HepG2 (cell line): ENCODE results near the gene ZBTB7B. TPM values are rescaled to one million over a fixed set of nuclear protein-coding genes. Genes with fewer than 3 reads are reported as not detected.
A peak's percentile ranks its signal among the peaks of the same experiment; 100 is the strongest.

Experiments used
- NRL ChIP-seq: sonication (generic); formaldehyde crosslinking; IDR thresholded peaks from 2 replicates; pipeline ENCODE4 v1.5.0; 2020; ENCODE audit warnings: missing genetic modification reagents, mild to moderate bottlenecking, moderate library complexity, borderline replicate concordance
- POLR2G ChIP-seq: fragments of 200-400 bp; formaldehyde crosslinking; IDR thresholded peaks from 2 replicates; pipeline ENCODE4 v1.6.1; 2018; ENCODE audit warnings: mild to moderate bottlenecking, low read depth, low read length, moderate library complexity
- PPARG ChIP-seq: conservative IDR thresholded peaks from 2 replicates; pipeline ENCODE4 v1.6.1; 2016; ENCODE audit warnings: missing biosample characterization, missing genetic modification reagents
- PRPF4 ChIP-seq: fragments of 200-400 bp; formaldehyde crosslinking; IDR thresholded peaks from 2 replicates; pipeline ENCODE4 v1.6.1; 2016; ENCODE audit warnings: low read length, low read depth; ENCODE audit not compliant: poor library complexity, severe bottlenecking
- SNAI1 ChIP-seq: sonication (generic); formaldehyde crosslinking; IDR thresholded peaks from 2 replicates; pipeline ENCODE4 v1.5.0; 2020; ENCODE audit warnings: mild to moderate bottlenecking, missing genetic modification reagents, borderline replicate concordance
- ZNF12 ChIP-seq: sonication (generic); formaldehyde crosslinking; IDR thresholded peaks from 2 replicates; pipeline ENCODE4 v1.5.0; 2020; ENCODE audit warnings: missing genetic modification reagents
- ZNF235 ChIP-seq: sonication (generic); formaldehyde crosslinking; IDR thresholded peaks from 2 replicates; pipeline ENCODE4 v1.8.1; 2023; ENCODE audit warnings: mild to moderate bottlenecking, missing genetic modification reagents, borderline replicate concordance
- ZNF329 ChIP-seq: sonication (generic); formaldehyde crosslinking; IDR thresholded peaks from 2 replicates; pipeline ENCODE4 v1.9.0; 2021; ENCODE audit warnings: low read depth, mild to moderate bottlenecking, missing genetic modification reagents
- ZNF468 ChIP-seq: sonication (generic); formaldehyde crosslinking; IDR thresholded peaks from 2 replicates; pipeline ENCODE4 v1.8.0; 2022; ENCODE audit warnings: mild to moderate bottlenecking, moderate library complexity, missing genetic modification reagents
- ZNF501 ChIP-seq: sonication (generic); formaldehyde crosslinking; IDR thresholded peaks from 2 replicates; pipeline ENCODE4 v1.5.1; 2020; ENCODE audit warnings: mild to moderate bottlenecking, moderate library complexity, missing genetic modification reagents
- ZNF564 ChIP-seq: sonication (generic); formaldehyde crosslinking; IDR thresholded peaks from 2 replicates; pipeline ENCODE4 v1.8.1; 2023; ENCODE audit warnings: mild to moderate bottlenecking, missing genetic modification reagents
- ZNF672 ChIP-seq: sonication (generic); formaldehyde crosslinking; IDR thresholded peaks from 2 replicates; pipeline ENCODE4 v1.8.1; 2022; ENCODE audit warnings: missing genetic modification reagents
- ZNF746 ChIP-seq: sonication (generic); formaldehyde crosslinking; IDR thresholded peaks from 2 replicates; pipeline ENCODE4 v1.8.0; 2022; ENCODE audit warnings: mild to moderate bottlenecking, missing genetic modification reagents
- ZSCAN9 ChIP-seq: IDR thresholded peaks from 2 replicates; pipeline ENCODE4 v1.6.1; 2016; ENCODE audit warnings: borderline replicate concordance
- polyA plus RNA-seq, 8 experiments: library from polyadenylated mRNA; depleted of rRNA in 3 of 8; stranded (reverse) in 7 of 8; unstranded in 1 of 8; fragments of >200 nt; fragmentation: Illumina TruSeq in 4 of 8; extraction: Trizol in 4 of 8; gene quantifications; 2 replicates each; pipeline versions ENCODE4 v1.2.1 to v1.2.3, GENCODE V29; 2011 to 2016; ENCODE audit warnings: low read depth in 4 of 8, missing spikeins in 1 of 8, mixed read lengths in 1 of 8; ENCODE audit not compliant: insufficient read depth in 1 of 8
- total RNA-seq, 5 experiments: library from RNA; depleted of rRNA; stranded (reverse); fragments of >200 nt; fragmentation: Illumina TruSeq; extraction: Trizol; gene quantifications; 2 replicates each; pipeline ENCODE4 v1.2.3, GENCODE V29; 2016; ENCODE audit warnings: low read depth in 1 of 5
- TF ChIP-seq, protein P1 (sequence below): sonication (generic); formaldehyde crosslinking; IDR thresholded peaks from 2 replicates; pipeline ENCODE4 v1.4.0; 2020; ENCODE audit warnings: missing genetic modification reagents, mild to moderate bottlenecking, borderline replicate concordance
- TF ChIP-seq, protein P2 (sequence below): IDR thresholded peaks from 2 replicates; pipeline ENCODE4 v1.6.1; 2018; ENCODE audit warnings: missing genetic modification reagents, mild to moderate bottlenecking, missing compliant biosample characterization
- TF ChIP-seq, protein P3 (sequence below): sonication (generic); formaldehyde crosslinking; IDR thresholded peaks from 2 replicates; pipeline ENCODE4 v1.4.0; 2020; ENCODE audit warnings: mild to moderate bottlenecking, missing genetic modification reagents, borderline replicate concordance
- TF ChIP-seq, protein P4 (sequence below): sonication (generic); formaldehyde crosslinking; IDR thresholded peaks from 2 replicates; pipeline ENCODE4 v1.4.0; 2020; ENCODE audit warnings: missing genetic modification reagents

ZBTB7B gene
- total and polyA plus RNA-seq, 2 of the 13 experiments (the other 11 are each of a cell fraction or from before 2014, with no cell fraction given) = 15.5 to 17.5 TPM

DNA sequence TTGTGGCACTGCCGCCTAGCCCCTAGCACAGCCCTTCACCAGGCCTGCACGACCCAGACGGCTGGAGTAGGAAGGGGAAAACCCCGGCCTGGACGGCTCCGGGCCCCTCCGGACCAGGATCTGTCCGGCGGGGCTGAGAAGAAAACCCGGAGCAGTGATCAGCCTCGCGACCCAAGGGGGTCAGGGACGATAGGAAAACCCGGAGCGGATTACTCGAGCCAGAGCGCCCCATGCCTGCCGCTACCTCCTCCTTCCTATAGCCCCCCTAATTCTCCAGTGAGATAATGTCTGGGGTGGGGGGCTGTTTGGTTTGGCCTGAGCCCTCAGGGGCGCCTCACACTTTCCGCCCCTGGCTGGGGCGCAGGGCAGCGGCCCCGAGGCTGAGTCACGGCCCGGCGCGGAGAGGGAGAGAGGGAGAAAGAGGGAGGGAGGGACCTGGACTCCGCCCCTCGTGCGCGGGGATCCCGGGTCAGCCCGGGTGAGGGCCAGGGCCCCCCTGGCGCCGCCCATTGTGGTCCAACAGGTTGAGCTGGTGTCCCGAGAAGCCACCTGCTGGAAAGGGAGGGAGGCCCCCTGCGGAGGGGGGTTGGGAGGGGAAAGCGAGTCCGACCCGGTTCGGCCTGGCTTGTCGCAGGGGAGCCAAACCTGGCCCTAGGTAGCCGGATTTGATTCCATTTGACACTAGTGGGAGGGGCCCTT, 1.7 kb upstream of the ZBTB7B start (continued):
- TF ChIP-seq, protein P1, sequence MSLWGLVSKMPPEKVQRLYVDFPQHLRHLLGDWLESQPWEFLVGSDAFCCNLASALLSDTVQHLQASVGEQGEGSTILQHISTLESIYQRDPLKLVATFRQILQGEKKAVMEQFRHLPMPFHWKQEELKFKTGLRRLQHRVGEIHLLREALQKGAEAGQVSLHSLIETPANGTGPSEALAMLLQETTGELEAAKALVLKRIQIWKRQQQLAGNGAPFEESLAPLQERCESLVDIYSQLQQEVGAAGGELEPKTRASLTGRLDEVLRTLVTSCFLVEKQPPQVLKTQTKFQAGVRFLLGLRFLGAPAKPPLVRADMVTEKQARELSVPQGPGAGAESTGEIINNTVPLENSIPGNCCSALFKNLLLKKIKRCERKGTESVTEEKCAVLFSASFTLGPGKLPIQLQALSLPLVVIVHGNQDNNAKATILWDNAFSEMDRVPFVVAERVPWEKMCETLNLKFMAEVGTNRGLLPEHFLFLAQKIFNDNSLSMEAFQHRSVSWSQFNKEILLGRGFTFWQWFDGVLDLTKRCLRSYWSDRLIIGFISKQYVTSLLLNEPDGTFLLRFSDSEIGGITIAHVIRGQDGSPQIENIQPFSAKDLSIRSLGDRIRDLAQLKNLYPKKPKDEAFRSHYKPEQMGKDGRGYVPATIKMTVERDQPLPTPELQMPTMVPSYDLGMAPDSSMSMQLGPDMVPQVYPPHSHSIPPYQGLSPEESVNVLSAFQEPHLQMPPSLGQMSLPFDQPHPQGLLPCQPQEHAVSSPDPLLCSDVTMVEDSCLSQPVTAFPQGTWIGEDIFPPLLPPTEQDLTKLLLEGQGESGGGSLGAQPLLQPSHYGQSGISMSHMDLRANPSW = 0 out of 2 replicates have a peak, but pooled peaks have one; percentile 24
- TF ChIP-seq ZNF501 (CRISPR knock-in tag) = peak; percentile 78
- peak; percentile 99 for TF ChIP-seq ZNF746 (CRISPR knock-in tag)
- TF ChIP-seq PPARG = peak; percentile 52
- TF ChIP-seq ZNF468 = no peak
- peak; percentile 17 for TF ChIP-seq ZNF672 (CRISPR knock-in tag)
- TF ChIP-seq, protein P2, sequence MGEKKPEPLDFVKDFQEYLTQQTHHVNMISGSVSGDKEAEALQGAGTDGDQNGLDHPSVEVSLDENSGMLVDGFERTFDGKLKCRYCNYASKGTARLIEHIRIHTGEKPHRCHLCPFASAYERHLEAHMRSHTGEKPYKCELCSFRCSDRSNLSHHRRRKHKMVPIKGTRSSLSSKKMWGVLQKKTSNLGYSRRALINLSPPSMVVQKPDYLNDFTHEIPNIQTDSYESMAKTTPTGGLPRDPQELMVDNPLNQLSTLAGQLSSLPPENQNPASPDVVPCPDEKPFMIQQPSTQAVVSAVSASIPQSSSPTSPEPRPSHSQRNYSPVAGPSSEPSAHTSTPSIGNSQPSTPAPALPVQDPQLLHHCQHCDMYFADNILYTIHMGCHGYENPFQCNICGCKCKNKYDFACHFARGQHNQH = peak; percentile 83
- TF ChIP-seq ZNF564 (CRISPR knock-in tag) = no peak; the same call in 1 of the 2 replicates
- TF ChIP-seq ZNF329 (CRISPR knock-in tag) = no peak
- TF ChIP-seq, protein P3, sequence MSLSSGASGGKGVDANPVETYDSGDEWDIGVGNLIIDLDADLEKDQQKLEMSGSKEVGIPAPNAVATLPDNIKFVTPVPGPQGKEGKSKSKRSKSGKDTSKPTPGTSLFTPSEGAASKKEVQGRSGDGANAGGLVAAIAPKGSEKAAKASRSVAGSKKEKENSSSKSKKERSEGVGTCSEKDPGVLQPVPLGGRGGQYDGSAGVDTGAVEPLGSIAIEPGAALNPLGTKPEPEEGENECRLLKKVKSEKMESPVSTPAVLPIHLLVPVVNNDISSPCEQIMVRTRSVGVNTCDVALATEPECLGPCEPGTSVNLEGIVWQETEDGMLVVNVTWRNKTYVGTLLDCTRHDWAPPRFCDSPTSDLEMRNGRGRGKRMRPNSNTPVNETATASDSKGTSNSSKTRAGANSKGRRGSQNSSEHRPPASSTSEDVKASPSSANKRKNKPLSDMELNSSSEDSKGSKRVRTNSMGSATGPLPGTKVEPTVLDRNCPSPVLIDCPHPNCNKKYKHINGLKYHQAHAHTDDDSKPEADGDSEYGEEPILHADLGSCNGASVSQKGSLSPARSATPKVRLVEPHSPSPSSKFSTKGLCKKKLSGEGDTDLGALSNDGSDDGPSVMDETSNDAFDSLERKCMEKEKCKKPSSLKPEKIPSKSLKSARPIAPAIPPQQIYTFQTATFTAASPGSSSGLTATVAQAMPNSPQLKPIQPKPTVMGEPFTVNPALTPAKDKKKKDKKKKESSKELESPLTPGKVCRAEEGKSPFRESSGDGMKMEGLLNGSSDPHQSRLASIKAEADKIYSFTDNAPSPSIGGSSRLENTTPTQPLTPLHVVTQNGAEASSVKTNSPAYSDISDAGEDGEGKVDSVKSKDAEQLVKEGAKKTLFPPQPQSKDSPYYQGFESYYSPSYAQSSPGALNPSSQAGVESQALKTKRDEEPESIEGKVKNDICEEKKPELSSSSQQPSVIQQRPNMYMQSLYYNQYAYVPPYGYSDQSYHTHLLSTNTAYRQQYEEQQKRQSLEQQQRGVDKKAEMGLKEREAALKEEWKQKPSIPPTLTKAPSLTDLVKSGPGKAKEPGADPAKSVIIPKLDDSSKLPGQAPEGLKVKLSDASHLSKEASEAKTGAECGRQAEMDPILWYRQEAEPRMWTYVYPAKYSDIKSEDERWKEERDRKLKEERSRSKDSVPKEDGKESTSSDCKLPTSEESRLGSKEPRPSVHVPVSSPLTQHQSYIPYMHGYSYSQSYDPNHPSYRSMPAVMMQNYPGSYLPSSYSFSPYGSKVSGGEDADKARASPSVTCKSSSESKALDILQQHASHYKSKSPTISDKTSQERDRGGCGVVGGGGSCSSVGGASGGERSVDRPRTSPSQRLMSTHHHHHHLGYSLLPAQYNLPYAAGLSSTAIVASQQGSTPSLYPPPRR (CRISPR knock-in tag) = peak; percentile 82; the same call in 1 of the 2 replicates
- TF ChIP-seq SNAI1 (CRISPR knock-in tag) = peak; percentile 89
- no peak for TF ChIP-seq PRPF4
- TF ChIP-seq, protein P4, sequence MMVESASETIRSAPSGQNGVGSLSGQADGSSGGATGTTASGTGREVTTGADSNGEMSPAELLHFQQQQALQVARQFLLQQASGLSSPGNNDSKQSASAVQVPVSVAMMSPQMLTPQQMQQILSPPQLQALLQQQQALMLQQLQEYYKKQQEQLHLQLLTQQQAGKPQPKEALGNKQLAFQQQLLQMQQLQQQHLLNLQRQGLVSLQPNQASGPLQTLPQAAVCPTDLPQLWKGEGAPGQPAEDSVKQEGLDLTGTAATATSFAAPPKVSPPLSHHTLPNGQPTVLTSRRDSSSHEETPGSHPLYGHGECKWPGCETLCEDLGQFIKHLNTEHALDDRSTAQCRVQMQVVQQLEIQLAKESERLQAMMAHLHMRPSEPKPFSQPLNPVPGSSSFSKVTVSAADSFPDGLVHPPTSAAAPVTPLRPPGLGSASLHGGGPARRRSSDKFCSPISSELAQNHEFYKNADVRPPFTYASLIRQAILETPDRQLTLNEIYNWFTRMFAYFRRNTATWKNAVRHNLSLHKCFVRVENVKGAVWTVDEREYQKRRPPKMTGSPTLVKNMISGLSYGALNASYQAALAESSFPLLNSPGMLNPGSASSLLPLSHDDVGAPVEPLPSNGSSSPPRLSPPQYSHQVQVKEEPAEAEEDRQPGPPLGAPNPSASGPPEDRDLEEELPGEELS (CRISPR knock-in tag) = peak; percentile 65
- TF ChIP-seq NRL (CRISPR knock-in tag) = peak; percentile 67; the same call in 1 of the 2 replicates
- peak; percentile 78 for TF ChIP-seq ZSCAN9 (CRISPR knock-in tag)
- peak; percentile 46; the same call in 1 of the 2 replicates for TF ChIP-seq ZNF235 (CRISPR knock-in tag)
- peak; percentile 18; the same call in 1 of the 2 replicates for TF ChIP-seq ZNF12 (CRISPR knock-in tag)
- TF ChIP-seq POLR2G = peak; percentile 81
